ENCODE results near the gene STK32B. TPM values are rescaled to one million over a fixed set of nuclear protein-coding genes. Genes with fewer than 3 reads are reported as not detected.

The STK32B gene
- total RNA-seq, 3 donors from 2014 or later = 2.2 to 5.0 (median 4.6) TPM

- H3K27ac ChIP-seq = no peak overlapping the region
- H3K36me3 ChIP-seq = no peaks in the 10 kb centered on the region
- H3K4me3 ChIP-seq = no peak overlapping the region
- H3K27me3 ChIP-seq = no peaks in the 10 kb centered on the region
- no peak for TF ChIP-seq POLR2AphosphoS5 (IDR thresholded peaks at IDR 0.05)
- TF ChIP-seq POLR2A (IDR thresholded peaks at IDR 0.05) = no peak
- TF ChIP-seq, protein P1, sequence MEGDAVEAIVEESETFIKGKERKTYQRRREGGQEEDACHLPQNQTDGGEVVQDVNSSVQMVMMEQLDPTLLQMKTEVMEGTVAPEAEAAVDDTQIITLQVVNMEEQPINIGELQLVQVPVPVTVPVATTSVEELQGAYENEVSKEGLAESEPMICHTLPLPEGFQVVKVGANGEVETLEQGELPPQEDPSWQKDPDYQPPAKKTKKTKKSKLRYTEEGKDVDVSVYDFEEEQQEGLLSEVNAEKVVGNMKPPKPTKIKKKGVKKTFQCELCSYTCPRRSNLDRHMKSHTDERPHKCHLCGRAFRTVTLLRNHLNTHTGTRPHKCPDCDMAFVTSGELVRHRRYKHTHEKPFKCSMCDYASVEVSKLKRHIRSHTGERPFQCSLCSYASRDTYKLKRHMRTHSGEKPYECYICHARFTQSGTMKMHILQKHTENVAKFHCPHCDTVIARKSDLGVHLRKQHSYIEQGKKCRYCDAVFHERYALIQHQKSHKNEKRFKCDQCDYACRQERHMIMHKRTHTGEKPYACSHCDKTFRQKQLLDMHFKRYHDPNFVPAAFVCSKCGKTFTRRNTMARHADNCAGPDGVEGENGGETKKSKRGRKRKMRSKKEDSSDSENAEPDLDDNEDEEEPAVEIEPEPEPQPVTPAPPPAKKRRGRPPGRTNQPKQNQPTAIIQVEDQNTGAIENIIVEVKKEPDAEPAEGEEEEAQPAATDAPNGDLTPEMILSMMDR (IDR thresholded peaks at IDR 0.05) = no peak
- H3K9me3 ChIP-seq = peaks cover 0 to 8% of the 10 kb centered on the region in 2 donors
- no peak for DNase-seq (ENCODE audit: low spot score in 2 of 2)
- no peaks in the 10 kb centered on the region for H3K4me1 ChIP-seq
- intact Hi-C loops (cut with DNase I; ENCODE audit: low total_unique reads) = no loop called here
These were observed 82.8 kb downstream of the STK32B start for GRCh38 chr4:5133933-5134594.

DNA sequence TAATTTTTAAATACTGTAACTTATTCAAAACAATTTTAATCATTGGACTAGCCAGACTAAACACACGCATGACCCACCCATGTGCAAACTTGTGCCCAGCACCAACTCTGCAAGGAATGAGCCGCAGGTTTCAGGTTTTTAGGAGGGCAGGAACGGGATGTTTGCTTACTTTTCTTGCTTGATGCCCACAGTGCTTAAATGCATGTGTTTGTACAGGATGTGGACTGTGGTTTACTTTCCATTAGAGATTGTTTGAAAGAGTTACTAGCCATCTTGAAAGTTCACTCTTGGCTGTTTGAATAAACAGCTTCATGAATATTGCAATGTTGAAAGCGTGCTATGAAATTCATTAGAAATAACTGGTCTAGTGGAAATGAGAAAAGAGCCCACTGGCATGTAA is 83.3 kb downstream of the STK32B start:
- intact Hi-C loops (cut with DNase I; ENCODE audit: low total_unique reads) = no loop called here
- peaks cover 0 to 8% of the 10 kb centered on the region in 2 donors for H3K9me3 ChIP-seq
- no peaks in the 10 kb centered on the region for H3K36me3 ChIP-seq
- no peak overlapping the region for H3K27ac ChIP-seq
- H3K4me3 ChIP-seq = no peak overlapping the region
- no peaks in the 10 kb centered on the region for H3K27me3 ChIP-seq
- TF ChIP-seq, protein P1 (IDR thresholded peaks at IDR 0.05) = no peak
- TF ChIP-seq POLR2AphosphoS5 (IDR thresholded peaks at IDR 0.05) (no peak), POLR2A (IDR thresholded peaks at IDR 0.05) (no peak)
- no peak for DNase-seq (ENCODE audit: low spot score in 2 of 2)
- H3K4me1 ChIP-seq = no peaks in the 10 kb centered on the region

DNA sequence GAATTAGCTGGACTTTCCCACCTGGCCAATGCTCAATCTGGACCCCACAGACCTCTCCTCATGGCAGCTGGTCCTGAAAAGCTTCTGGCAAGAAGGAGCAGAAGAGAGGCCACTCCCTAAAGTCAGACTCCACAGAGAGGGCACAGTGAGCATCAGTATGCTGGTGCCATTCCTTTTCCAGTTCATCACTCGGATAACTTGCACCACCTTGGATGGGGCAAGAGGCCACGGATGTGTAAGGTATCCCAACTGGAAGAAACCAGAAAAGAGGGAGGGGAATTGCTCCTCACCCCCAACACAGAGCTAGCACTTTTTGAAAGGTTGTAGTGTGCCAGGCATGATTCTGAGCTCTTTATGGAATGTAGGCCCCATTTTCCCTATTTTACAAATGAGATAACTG is 85.9 kb downstream of the STK32B start:
- DNase-seq (ENCODE audit: low spot score in 2 of 2) = no peak
- intact Hi-C loops (cut with DNase I; ENCODE audit: low total_unique reads) = no loop called here
- TF ChIP-seq POLR2AphosphoS5 (IDR thresholded peaks at IDR 0.05) = no peak
- TF ChIP-seq, protein P1 (IDR thresholded peaks at IDR 0.05) = no peak
- TF ChIP-seq POLR2A (IDR thresholded peaks at IDR 0.05) = no peak
- Histone ChIP-seq H3K27ac (no peak overlapping the region), H3K27me3 (no peaks in the 10 kb centered on the region), H3K4me1 (no peaks in the 10 kb centered on the region), H3K9me3 (no peaks in the 10 kb centered on the region), H3K4me3 (no peak overlapping the region), H3K36me3 (no peaks in the 10 kb centered on the region)

DNA sequence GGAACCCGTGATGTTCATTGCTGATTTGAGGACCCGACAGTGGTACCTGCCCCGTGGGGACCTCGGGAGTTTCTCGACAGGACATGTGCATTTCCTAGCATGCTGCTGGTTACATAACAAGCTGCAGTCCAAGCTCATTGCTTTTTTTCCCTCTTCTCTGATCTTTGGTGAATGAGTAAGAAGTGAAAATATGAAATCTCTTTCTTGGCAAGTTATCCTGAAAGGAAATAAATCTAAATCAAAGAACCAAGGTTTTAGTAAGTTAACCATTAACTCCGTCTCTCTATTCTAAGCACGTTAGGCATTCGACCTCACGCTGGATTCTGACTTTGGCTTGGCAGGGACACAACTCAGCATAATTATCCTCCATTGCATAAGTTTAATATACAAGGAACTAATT is 86.6 kb downstream of the STK32B start:
- no peaks in the 10 kb centered on the region for H3K9me3 ChIP-seq
- TF ChIP-seq POLR2A (IDR thresholded peaks at IDR 0.05) (no peak), POLR2AphosphoS5 (IDR thresholded peaks at IDR 0.05) (no peak)
- TF ChIP-seq, protein P1 (IDR thresholded peaks at IDR 0.05) = no peak
- intact Hi-C loops (cut with DNase I; ENCODE audit: low total_unique reads) = no loop called here
- no peaks in the 10 kb centered on the region for H3K27me3 ChIP-seq
- no peak overlapping the region for H3K27ac ChIP-seq
- H3K4me3 ChIP-seq = no peak overlapping the region
- H3K36me3 ChIP-seq = no peaks in the 10 kb centered on the region
- DNase-seq (ENCODE audit: low spot score in 2 of 2) = no peak
- H3K4me1 ChIP-seq = no peaks in the 10 kb centered on the region

- intact Hi-C loops (cut with DNase I; ENCODE audit: low total_unique reads) = no loop called here
These were observed 87.1 kb downstream of the STK32B start for GRCh38 chr4:5138389-5138788.

More at GRCh38 chr4:5138389-5138788, 87.1 kb downstream of the STK32B start:
- Histone ChIP-seq H3K4me1 (no peaks in the 10 kb centered on the region), H3K9me3 (no peaks in the 10 kb centered on the region), H3K4me3 (no peak overlapping the region), H3K27ac (no peak overlapping the region), H3K36me3 (no peaks in the 10 kb centered on the region), H3K27me3 (no peaks in the 10 kb centered on the region)
- TF ChIP-seq POLR2AphosphoS5 (IDR thresholded peaks at IDR 0.05) (no peak), POLR2A (IDR thresholded peaks at IDR 0.05) (no peak)
- TF ChIP-seq, protein P1 (IDR thresholded peaks at IDR 0.05) = no peak
- no peak for DNase-seq (ENCODE audit: low spot score in 2 of 2)
